Measurements from ENCODE around the gene LTO1.

Gene LTO1

DNA sequence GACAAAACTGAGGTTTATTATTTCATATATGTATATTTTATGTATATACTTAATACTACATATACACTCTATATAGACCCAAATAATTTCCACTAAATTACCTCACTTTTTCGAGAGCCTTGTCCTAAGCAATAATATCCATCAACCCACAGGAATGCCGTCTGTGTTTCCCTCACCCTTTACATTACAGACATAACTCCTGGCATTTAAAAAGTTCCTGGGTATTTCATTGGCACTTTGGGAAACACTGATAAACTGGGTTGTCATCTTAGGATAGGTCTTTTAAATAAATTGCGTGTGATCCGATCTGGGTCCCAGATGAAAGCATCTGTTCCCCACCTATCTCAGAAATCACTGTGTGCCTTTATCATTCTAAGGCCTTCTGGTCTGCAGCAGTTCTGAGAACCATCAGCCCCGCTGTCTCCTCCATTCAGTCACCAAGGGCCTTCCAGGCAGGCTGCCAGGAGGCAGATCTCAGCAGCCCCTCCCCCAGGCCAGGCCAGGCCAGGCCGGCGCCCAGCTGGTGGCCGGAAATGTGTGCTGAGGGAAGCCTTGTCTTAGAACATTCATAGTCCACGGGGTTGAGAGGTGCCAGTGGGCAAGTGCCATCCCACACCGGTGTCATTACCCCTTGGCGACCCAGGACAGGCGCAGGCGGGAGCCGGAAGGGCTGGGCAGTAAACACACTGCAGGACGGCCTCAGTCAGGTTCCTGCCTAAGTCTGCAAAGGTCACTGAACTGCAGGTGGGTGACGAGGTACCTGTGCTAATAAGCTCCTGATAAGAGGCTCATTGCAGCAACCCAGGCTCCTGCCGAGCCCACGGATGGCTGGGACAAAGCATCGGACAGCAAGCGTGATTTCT is 25.4 kb upstream of the LTO1 start:
- no peak for DNase-seq (ENCODE audit: low read depth in 1 of 2, low spot score in 1 of 2)

DNA sequence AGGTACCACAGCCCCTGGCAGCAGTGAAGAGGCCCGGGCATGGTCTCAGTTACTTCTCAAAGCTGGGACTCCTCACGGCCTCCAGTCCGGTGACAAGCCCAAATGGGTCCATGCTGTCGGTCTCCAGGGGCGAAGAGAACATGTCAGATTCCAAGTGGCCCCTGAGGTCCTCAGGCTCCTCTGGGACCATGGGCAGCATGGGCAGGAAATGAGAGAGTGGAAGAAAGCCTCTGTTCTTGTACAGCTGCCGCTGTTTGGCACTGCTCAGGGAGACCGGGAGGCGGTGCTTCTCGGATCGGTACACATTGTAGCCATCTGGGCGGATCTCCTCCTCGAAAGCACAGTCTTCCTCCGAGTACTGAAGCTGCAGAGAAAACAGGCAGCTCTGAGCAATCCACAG is 24.1 kb upstream of the LTO1 start:
- Histone ChIP-seq H3K27me3 (ENCODE audit: insufficient read depth, poor library complexity, severe bottlenecking) (peaks cover 46% of the 10 kb centered on the region), H3K27ac (replicated peaks) (no peak overlapping the region), H3K4me3 (replicated peaks; ENCODE audit: insufficient read depth, low read length) (no peak overlapping the region)
- TF ChIP-seq, protein P1, sequence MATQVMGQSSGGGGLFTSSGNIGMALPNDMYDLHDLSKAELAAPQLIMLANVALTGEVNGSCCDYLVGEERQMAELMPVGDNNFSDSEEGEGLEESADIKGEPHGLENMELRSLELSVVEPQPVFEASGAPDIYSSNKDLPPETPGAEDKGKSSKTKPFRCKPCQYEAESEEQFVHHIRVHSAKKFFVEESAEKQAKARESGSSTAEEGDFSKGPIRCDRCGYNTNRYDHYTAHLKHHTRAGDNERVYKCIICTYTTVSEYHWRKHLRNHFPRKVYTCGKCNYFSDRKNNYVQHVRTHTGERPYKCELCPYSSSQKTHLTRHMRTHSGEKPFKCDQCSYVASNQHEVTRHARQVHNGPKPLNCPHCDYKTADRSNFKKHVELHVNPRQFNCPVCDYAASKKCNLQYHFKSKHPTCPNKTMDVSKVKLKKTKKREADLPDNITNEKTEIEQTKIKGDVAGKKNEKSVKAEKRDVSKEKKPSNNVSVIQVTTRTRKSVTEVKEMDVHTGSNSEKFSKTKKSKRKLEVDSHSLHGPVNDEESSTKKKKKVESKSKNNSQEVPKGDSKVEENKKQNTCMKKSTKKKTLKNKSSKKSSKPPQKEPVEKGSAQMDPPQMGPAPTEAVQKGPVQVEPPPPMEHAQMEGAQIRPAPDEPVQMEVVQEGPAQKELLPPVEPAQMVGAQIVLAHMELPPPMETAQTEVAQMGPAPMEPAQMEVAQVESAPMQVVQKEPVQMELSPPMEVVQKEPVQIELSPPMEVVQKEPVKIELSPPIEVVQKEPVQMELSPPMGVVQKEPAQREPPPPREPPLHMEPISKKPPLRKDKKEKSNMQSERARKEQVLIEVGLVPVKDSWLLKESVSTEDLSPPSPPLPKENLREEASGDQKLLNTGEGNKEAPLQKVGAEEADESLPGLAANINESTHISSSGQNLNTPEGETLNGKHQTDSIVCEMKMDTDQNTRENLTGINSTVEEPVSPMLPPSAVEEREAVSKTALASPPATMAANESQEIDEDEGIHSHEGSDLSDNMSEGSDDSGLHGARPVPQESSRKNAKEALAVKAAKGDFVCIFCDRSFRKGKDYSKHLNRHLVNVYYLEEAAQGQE (IDR thresholded peaks at IDR 0.05; ENCODE audit: insufficient replicate concordance, low read depth), result no peak
- TF ChIP-seq, protein P2, sequence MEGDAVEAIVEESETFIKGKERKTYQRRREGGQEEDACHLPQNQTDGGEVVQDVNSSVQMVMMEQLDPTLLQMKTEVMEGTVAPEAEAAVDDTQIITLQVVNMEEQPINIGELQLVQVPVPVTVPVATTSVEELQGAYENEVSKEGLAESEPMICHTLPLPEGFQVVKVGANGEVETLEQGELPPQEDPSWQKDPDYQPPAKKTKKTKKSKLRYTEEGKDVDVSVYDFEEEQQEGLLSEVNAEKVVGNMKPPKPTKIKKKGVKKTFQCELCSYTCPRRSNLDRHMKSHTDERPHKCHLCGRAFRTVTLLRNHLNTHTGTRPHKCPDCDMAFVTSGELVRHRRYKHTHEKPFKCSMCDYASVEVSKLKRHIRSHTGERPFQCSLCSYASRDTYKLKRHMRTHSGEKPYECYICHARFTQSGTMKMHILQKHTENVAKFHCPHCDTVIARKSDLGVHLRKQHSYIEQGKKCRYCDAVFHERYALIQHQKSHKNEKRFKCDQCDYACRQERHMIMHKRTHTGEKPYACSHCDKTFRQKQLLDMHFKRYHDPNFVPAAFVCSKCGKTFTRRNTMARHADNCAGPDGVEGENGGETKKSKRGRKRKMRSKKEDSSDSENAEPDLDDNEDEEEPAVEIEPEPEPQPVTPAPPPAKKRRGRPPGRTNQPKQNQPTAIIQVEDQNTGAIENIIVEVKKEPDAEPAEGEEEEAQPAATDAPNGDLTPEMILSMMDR (IDR thresholded peaks at IDR 0.05; ENCODE audit: insufficient read depth, low read length), result no peak
- TF ChIP-seq POLR2AphosphoS5 (IDR thresholded peaks at IDR 0.05; ENCODE audit: low read depth) (no peak), GABPA (IDR thresholded peaks at IDR 0.05; ENCODE audit: low read depth) (no peak), SPI1 (IDR thresholded peaks at IDR 0.05; ENCODE audit: borderline replicate concordance, low read depth) (no peak)
- no peak for DNase-seq (ENCODE audit: low read depth in 1 of 2, low spot score in 1 of 2)

More for the DNA sequence above, 25.4 kb upstream of the LTO1 start:
- H3K27me3 ChIP-seq (ENCODE audit: insufficient read depth, poor library complexity, severe bottlenecking), result peaks cover 53% of the 10 kb centered on the region
- H3K27ac ChIP-seq (replicated peaks), result no peak overlapping the region
- H3K4me3 ChIP-seq (replicated peaks; ENCODE audit: insufficient read depth, low read length), result no peak overlapping the region
- TF ChIP-seq GABPA (IDR thresholded peaks at IDR 0.05; ENCODE audit: low read depth) (no peak), POLR2AphosphoS5 (IDR thresholded peaks at IDR 0.05; ENCODE audit: low read depth) (no peak), SPI1 (IDR thresholded peaks at IDR 0.05; ENCODE audit: borderline replicate concordance, low read depth) (no peak)
- TF ChIP-seq, protein P1 (IDR thresholded peaks at IDR 0.05; ENCODE audit: insufficient replicate concordance, low read depth), result no peak
- TF ChIP-seq, protein P2 (IDR thresholded peaks at IDR 0.05; ENCODE audit: insufficient read depth, low read length), result no peak

DNA sequence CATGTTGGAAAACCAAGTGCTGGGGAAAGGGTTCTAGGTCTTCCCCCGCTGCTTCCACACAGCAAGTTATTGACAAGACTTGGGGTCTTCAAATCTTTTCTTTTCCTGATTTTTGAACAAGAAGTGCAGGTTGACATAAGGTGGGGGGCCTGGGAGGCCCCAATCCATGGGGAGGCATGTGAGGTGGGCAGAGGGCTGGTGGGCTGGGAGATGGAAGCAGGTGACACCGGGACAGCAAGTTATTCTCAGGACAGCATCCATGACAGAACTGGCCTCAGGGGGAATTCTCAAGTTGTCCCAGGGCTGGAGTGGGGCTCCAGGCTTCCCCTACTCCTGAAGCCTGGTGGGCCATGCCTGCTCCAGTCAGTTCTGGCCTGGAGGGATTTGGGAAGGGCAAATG is 23.2 kb upstream of the LTO1 start:
- H3K27ac ChIP-seq (replicated peaks), result no peak overlapping the region
- H3K4me3 ChIP-seq (replicated peaks; ENCODE audit: insufficient read depth, low read length), result no peak overlapping the region
- H3K27me3 ChIP-seq (ENCODE audit: insufficient read depth, poor library complexity, severe bottlenecking), result peaks cover 39% of the 10 kb centered on the region
- TF ChIP-seq GABPA (IDR thresholded peaks at IDR 0.05; ENCODE audit: low read depth), result no peak
- TF ChIP-seq, protein P2 (IDR thresholded peaks at IDR 0.05; ENCODE audit: insufficient read depth, low read length), result no peak
- TF ChIP-seq, protein P1 (IDR thresholded peaks at IDR 0.05; ENCODE audit: insufficient replicate concordance, low read depth), result no peak
- TF ChIP-seq SPI1 (IDR thresholded peaks at IDR 0.05; ENCODE audit: borderline replicate concordance, low read depth), result no peak
- TF ChIP-seq POLR2AphosphoS5 (IDR thresholded peaks at IDR 0.05; ENCODE audit: low read depth), result no peak
- no peak for DNase-seq (ENCODE audit: low read depth in 1 of 2, low spot score in 1 of 2)

Data from HL-60 (cell line).